Measurements from ENCODE around the gene ZNF679.
"Not testable (repeated sequence)": the region's sequence is repeated elsewhere in the genome, so short reads cannot be mapped to it uniquely, and the experiment has no call there.

The ZNF679 gene

DNA sequence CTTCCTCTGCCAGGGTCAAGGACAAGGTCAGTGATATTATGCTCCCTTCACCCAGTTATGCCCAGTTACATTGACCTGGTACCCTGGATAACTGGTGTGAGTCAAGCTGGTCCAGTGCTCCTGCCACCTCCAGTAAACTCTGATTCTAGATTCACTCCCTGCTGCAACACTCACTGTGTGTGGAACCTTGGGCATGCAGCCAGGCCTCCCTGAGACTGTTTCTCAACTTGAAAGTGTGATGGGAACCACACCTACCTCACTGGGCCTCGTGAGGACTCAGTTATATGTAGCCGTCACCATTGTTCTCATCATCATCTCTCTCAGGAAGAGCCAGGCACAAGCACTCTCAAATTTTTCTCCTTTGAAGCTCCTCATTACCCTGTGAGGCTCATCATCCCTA is 84.6 kb downstream of the ZNF679 start:
- DNase-seq: no peak

DNA sequence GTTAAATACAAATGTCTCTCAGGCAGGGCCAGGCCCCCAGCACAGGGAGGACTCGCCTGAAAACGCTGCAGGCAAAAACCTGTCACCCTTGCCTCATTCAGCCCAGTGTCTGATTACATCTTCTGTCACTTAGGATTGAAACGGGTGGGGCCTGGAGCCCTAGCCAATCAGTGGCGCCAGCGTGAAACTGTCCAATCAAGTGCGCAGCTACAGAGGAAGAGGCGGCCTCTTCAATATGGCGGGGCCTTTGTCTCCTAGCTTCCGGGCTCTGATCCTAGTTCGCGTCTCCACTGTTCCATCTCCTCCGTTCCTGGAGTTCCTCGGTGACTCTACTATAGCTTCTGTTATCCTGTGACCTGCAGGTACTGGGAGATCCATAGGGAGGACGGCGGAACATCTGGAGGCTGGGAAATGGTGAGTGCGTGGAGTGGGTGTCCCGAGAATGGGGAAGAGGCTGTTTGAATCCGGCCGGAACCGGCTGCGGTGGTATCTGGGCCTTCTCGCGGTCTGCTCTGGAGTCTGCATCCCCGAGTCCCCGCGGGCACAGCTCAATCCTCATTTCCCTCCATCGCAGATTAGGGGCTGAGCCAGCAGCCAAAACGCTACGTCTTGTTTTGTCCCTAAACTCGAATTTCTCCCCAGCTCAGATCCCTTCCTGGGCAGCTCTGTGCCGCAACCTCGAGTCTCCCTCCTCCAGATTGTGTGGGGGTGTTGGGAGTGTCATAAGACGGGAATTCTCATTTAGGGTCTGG is 85.6 kb downstream of the ZNF679 start, which contains the start of gene ZNF736:
TSS of gene ZNF736 (plus strand) at position 222 of the 752 bp plus-strand sequence. CDS start at position 412, 190 bp downstream.
- peak; percentile 86 for DNase-seq

- no peak for DNase-seq
Observed at GRCh38 chr7:64314566-64314965, 86.3 kb downstream of the ZNF679 start.

DNA sequence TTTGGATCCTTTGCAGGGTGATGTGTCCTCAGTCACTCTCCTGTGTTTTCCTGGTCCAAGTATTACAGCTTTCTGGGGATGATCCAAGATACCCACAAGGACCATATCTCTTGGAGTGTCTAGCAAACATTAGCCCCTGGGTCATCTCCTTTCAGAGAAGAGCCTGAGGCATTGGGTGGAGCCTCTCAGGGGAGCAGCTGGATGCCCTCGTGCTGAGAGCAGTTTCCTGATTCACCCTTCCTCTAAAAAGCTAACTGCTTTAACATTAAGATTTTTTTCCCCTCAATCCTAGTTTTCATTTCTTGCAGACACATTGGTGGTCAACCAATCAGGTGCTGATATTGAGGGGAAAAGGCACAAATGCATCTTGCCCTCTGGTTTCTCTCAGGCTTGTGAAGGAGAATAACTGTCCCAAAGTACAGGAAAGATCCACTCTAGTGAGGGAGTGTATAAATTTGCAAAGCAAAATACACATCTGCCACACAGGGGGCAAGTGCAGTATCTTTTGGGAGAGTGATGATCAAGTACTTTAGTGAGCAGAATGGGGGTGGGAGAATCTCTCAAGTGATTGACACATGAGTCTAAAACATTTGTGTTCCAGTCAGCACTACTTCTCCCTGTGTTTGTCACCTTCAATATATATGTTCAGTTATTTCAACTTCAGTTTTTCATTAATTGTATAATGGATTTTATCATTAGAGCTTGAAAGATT is 87.9 kb downstream of the ZNF679 start:
- DNase-seq: not testable (repeated sequence)
